ENCODE measurements around the gene LRRC9. TPM values are rescaled to one million over a fixed set of nuclear protein-coding genes. Genes with fewer than 3 reads are reported as not detected.

The LRRC9 gene
- total RNA-seq, 6 donors from 2014 or later = 0.30 TPM; not detected in 5

DNA sequence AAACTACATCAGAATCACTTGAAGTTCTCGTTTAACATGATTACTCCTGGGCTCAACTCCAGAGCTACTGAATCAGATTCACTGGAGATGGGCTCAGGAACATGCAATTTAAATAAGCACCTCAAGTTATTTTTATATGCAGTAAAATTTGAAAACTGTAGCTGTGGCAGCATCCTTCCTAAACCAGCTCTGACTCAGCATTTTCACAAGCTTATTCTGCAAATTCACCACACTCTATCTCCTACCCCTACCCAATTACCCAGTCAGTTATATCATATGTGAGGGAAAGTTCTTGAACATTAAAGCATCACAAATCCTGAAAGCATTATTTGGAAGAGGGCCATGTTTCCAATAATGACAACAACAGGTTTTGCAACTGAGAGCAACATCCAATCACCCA is 24.2 kb upstream of the LRRC9 start:
- no peak for ATAC-seq (ENCODE audit: low FRiP score in 2 of 2)
- no peak overlapping the region for H3K27ac ChIP-seq
- no peaks in the 10 kb centered on the region for H3K27me3 ChIP-seq
- no peak overlapping the region for H3K4me3 ChIP-seq
- DNase-seq = no peak
- no peaks in the 10 kb centered on the region for H3K9me3 ChIP-seq
- no peaks in the 10 kb centered on the region for H3K4me1 ChIP-seq
- no peaks in the 10 kb centered on the region for H3K36me3 ChIP-seq
- TF ChIP-seq EP300 (IDR thresholded peaks at IDR 0.05) = no peak
- no peak for TF ChIP-seq POLR2AphosphoS5 (IDR thresholded peaks at IDR 0.05)
- TF ChIP-seq, protein P1, sequence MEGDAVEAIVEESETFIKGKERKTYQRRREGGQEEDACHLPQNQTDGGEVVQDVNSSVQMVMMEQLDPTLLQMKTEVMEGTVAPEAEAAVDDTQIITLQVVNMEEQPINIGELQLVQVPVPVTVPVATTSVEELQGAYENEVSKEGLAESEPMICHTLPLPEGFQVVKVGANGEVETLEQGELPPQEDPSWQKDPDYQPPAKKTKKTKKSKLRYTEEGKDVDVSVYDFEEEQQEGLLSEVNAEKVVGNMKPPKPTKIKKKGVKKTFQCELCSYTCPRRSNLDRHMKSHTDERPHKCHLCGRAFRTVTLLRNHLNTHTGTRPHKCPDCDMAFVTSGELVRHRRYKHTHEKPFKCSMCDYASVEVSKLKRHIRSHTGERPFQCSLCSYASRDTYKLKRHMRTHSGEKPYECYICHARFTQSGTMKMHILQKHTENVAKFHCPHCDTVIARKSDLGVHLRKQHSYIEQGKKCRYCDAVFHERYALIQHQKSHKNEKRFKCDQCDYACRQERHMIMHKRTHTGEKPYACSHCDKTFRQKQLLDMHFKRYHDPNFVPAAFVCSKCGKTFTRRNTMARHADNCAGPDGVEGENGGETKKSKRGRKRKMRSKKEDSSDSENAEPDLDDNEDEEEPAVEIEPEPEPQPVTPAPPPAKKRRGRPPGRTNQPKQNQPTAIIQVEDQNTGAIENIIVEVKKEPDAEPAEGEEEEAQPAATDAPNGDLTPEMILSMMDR (IDR thresholded peaks at IDR 0.05) = no peak
- TF ChIP-seq POLR2A (IDR thresholded peaks at IDR 0.05) = no peak
- WGBS, 2 donors = 44 to 54% methylated on average over 1 of the region's 1 CpG

DNA sequence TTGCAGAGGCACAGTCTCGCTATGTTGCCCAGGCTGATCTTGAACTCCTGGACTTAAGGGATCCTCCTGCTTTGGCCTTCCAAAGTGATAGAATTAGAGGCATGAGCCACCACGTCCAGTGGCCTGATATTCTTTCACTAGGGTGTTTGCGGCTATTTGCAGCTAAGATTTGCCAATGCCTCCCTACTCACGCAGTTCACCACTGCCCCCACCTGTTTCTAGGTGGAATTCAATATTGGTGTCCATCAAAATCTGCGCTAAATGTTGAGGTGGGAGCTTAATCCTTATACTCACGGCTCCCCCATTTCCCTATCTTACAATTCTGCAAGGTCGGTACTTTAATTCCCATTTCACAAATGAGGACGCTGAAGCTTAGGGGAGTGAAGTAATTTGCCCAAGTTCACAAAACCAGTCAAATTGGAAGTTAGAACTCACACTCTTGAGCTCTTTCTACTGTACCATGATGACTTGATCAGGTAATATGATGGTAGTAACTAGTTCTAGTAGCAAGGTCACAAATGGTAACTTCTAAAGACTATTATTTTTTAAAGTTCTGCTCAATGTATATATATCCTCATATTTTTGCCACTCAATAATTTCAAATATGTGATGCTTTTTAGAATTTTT is 22.1 kb upstream of the LRRC9 start:
- H3K27me3 ChIP-seq = no peaks in the 10 kb centered on the region
- no peak for TF ChIP-seq POLR2A (IDR thresholded peaks at IDR 0.05)
- TF ChIP-seq, protein P1 (IDR thresholded peaks at IDR 0.05) = peak in 5 of 6 experiments; percentile 16 to 48 (median 33)
- ATAC-seq (ENCODE audit: low FRiP score in 2 of 2) (peak in 1 of 2 donors; percentile 59), DNase-seq (no peak)
- H3K4me3 ChIP-seq = no peak overlapping the region
- no peaks in the 10 kb centered on the region for H3K4me1 ChIP-seq
- no peaks in the 10 kb centered on the region for H3K9me3 ChIP-seq
- H3K36me3 ChIP-seq = no peaks in the 10 kb centered on the region
- WGBS, 2 donors = 31 to 46% methylated on average over 8 of the region's 8 CpGs
- H3K27ac ChIP-seq = no peak overlapping the region

DNA sequence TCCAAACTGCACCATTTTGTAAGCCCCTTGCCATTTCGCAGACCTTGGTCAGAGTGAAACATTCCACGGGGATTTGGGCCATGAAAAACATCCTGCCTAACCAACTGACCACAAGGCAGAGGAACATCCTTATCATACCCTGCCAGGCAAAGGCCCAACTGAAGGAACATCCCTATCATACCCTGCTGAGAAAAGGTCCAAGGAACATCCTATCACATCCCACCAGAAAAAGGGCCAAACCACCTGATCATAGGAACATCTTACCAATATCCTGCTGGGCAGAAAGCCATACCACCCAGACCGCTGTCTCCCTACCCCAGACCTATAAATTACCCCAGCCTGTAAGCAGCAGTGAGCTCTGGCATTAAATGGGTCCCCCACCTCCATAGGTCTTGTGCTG is 19.4 kb upstream of the LRRC9 start:
- H3K36me3 ChIP-seq = no peaks in the 10 kb centered on the region
- no peaks in the 10 kb centered on the region for H3K27me3 ChIP-seq
- no peak for TF ChIP-seq POLR2A (IDR thresholded peaks at IDR 0.05)
- no peak for TF ChIP-seq EP300 (IDR thresholded peaks at IDR 0.05)
- no peak for TF ChIP-seq POLR2AphosphoS5 (IDR thresholded peaks at IDR 0.05)
- TF ChIP-seq, protein P1 (IDR thresholded peaks at IDR 0.05) = no peak
- H3K27ac ChIP-seq = no peak overlapping the region
- H3K4me3 ChIP-seq = no peak overlapping the region
- 73 to 76% methylated on average over 3 of the region's 3 CpGs for WGBS, 2 donors
- ATAC-seq (ENCODE audit: low FRiP score in 2 of 2) (no peak), DNase-seq (no peak)
- no peaks in the 10 kb centered on the region for H3K4me1 ChIP-seq
- no peaks in the 10 kb centered on the region for H3K9me3 ChIP-seq

DNA sequence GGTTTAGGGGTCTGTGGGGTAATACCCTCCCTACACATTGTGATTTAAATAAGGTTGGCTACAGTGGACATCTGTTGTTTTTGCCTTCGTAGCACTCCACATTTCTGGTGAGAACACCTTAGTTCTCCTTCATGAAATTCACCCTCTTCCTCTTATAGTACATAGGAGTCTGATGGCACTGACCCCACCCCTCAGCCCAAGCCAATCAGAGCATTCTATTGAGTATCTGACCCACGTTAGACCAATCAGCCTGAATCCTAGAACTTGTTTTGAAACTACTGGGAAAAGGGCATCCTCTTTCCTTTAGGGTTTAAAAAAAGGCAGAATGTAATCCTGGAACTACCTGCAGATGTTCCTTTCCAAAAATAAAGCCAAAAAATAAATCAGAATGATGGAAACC is 15.8 kb upstream of the LRRC9 start:
- DNase-seq = no peak
- Histone ChIP-seq H3K27me3 (no peaks in the 10 kb centered on the region), H3K9me3 (no peaks in the 10 kb centered on the region), H3K27ac (no peak overlapping the region), H3K4me3 (no peak overlapping the region), H3K36me3 (no peaks in the 10 kb centered on the region), H3K4me1 (no peaks in the 10 kb centered on the region)
- no peak for ATAC-seq (ENCODE audit: low FRiP score in 2 of 2)
- WGBS, 2 donors = 57 to 70% methylated on average over 2 of the region's 2 CpGs
- no peak for TF ChIP-seq POLR2AphosphoS5 (IDR thresholded peaks at IDR 0.05)
- TF ChIP-seq, protein P1 (IDR thresholded peaks at IDR 0.05) = no peak
- no peak for TF ChIP-seq POLR2A (IDR thresholded peaks at IDR 0.05)
- no peak for TF ChIP-seq EP300 (IDR thresholded peaks at IDR 0.05)

DNA sequence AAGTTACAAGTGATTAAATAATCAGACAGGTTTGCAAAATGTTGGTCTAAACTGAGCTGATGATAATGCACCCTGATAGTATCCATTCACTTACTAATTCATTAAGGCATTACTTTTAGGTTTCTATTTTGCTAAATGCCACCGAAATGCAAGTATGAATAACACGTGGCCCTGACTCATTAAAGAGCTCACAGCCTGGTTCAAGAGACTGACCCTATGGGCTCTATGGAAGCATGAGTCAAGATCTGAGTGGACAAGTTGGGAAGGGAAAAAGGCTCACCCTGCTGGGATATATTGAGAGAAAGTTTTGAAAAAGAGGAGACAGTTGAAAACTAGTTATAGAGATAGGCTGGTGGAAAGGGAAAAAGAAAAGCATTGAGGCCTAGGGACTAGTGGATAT is 14.8 kb upstream of the LRRC9 start:
- TF ChIP-seq, protein P1 (IDR thresholded peaks at IDR 0.05) = no peak
- no peak for TF ChIP-seq POLR2AphosphoS5 (IDR thresholded peaks at IDR 0.05)
- TF ChIP-seq POLR2A (IDR thresholded peaks at IDR 0.05) = no peak
- no peak for TF ChIP-seq EP300 (IDR thresholded peaks at IDR 0.05)
- H3K27ac ChIP-seq = no peak overlapping the region
- no peaks in the 10 kb centered on the region for H3K4me1 ChIP-seq
- 72 to 87% methylated on average over 2 of the region's 2 CpGs for WGBS, 2 donors
- ATAC-seq (ENCODE audit: low FRiP score in 2 of 2) (no peak), DNase-seq (no peak)
- no peaks in the 10 kb centered on the region for H3K36me3 ChIP-seq
- no peaks in the 10 kb centered on the region for H3K27me3 ChIP-seq
- no peaks in the 10 kb centered on the region for H3K9me3 ChIP-seq
- H3K4me3 ChIP-seq = no peak overlapping the region

Measured in upper lobe of left lung (tissue), 6 donors.